Activated B cell treated with CpG ODN at 0.5 μM for 24 hours (primary cell): ENCODE data around the gene ENAH. TPM values are rescaled to one million over a fixed set of nuclear protein-coding genes. Genes with fewer than 3 reads are reported as not detected.

Source experiments
- ATAC-seq: fragments of 200-7000 bp; cut with Tn5 transposase; one replicate; pipeline ENCODE4 v1.10.0; 2021; ENCODE audit warnings: low read depth, mild to moderate bottlenecking, moderate library complexity
- CTCF ChIA-PET: fragments of 350-600 bp; sonication (Branson Sonifier 250); formaldehyde crosslinking; loops from one replicate; lab custom pipeline; 2021; ENCODE audit warnings: antibody characterized with exemption; lab: Charles Lee
- POLR2A ChIA-PET: fragments of 350-600 bp; sonication (Branson Sonifier 250); formaldehyde crosslinking; loops from one replicate; lab custom pipeline; 2021; ENCODE audit warnings: antibody characterized with exemption; lab: Charles Lee
- DNase-seq: peaks from one replicate; pipeline ENCODE4 v3.0.0; 2022
- H3K27ac Mint-ChIP-seq: one replicate; pipeline ENCODE4 v1.8.0; 2020; ENCODE audit warnings: mixed read lengths
- H3K27me3 Mint-ChIP-seq: one replicate; pipeline ENCODE4 v1.8.0; 2021; ENCODE audit warnings: mixed read lengths
- H3K36me3 Mint-ChIP-seq: one replicate; pipeline ENCODE4 v1.8.0; 2021; ENCODE audit warnings: low read depth, mixed read lengths
- H3K4me1 Mint-ChIP-seq: one replicate; pipeline ENCODE4 v1.8.0; 2021; ENCODE audit warnings: mixed read lengths
- H3K4me3 Mint-ChIP-seq: one replicate; pipeline ENCODE4 v1.8.0; 2020; ENCODE audit warnings: mild to moderate bottlenecking, mixed read lengths
- H3K9me3 Mint-ChIP-seq: one replicate; pipeline ENCODE4 v1.8.0; 2020; ENCODE audit warnings: mixed read lengths
- CTCF ChIP-seq: fragments of 200-600 bp; IDR thresholded peaks from one replicate; pipeline ENCODE4 v1.8.0; 2022; ENCODE audit warnings: antibody characterized with exemption, mild to moderate bottlenecking
- intact Hi-C: fragments of 100-400 bp; cut with micrococcal nuclease; formaldehyde crosslinking; loops from one replicate; pipeline ENCODE4 v1.15.1; 2024
- total RNA-seq: library from RNA; stranded (reverse); gene quantifications from 2 replicates; pipeline ENCODE4 v1.2.3, GENCODE V29; 2022

ENAH gene
- total RNA-seq, 1 donor from 2014 or later: 1.2 TPM

- ChIA-PET POLR2A (interaction anchor here (1.3 to 1.4 kb wide), 3 partner anchors 9 to 28 kb away, joined by 4 to 7 read pairs (median 4); no protein-coding TSS in a partner anchor), CTCF (no interaction called here)
- Mint-ChIP-seq H3K4me3 (no peak overlapping the region), H3K27me3 (no peaks in the 10 kb centered on the region), H3K4me1 (peaks cover 6% of the 10 kb centered on the region), H3K9me3 (no peaks in the 10 kb centered on the region), H3K27ac (no peak overlapping the region), H3K36me3 (no peaks in the 10 kb centered on the region)
- DNase-seq: no peak
- intact Hi-C loops: no loop called here
- ATAC-seq: no peak
- no peak for TF ChIP-seq CTCF
Observed at GRCh38 chr1:225453797-225454648, 198.9 kb downstream of the ENAH start.

GRCh38 chr1:225451840-225452515 is 200.9 kb downstream of the ENAH start:
- Mint-ChIP-seq H3K9me3 (no peaks in the 10 kb centered on the region), H3K4me1 (peaks cover 6% of the 10 kb centered on the region), H3K27ac (no peak overlapping the region), H3K4me3 (no peak overlapping the region), H3K27me3 (no peaks in the 10 kb centered on the region), H3K36me3 (no peaks in the 10 kb centered on the region)
- ChIA-PET CTCF (no interaction called here), POLR2A (no interaction called here)
- TF ChIP-seq CTCF: no peak
- ATAC-seq: no peak
- intact Hi-C loops: no loop called here
- DNase-seq: no peak

GRCh38 chr1:225451340-225451739 is 201.6 kb downstream of the ENAH start:
- CTCF ChIA-PET: no interaction called here
- DNase-seq (no peak), ATAC-seq (no peak)
- POLR2A ChIA-PET: no interaction called here
- H3K36me3 Mint-ChIP-seq: no peaks in the 10 kb centered on the region
- no peaks in the 10 kb centered on the region for H3K27me3 Mint-ChIP-seq
- H3K27ac Mint-ChIP-seq: no peak overlapping the region
- intact Hi-C loops: no loop called here
- TF ChIP-seq CTCF: no peak
- H3K4me1 Mint-ChIP-seq: peaks cover 6% of the 10 kb centered on the region
- H3K9me3 Mint-ChIP-seq: no peaks in the 10 kb centered on the region
- H3K4me3 Mint-ChIP-seq: no peak overlapping the region

- Mint-ChIP-seq H3K4me3 (no peak overlapping the region), H3K4me1 (peaks cover 13% of the 10 kb centered on the region), H3K9me3 (no peaks in the 10 kb centered on the region), H3K27me3 (no peaks in the 10 kb centered on the region), H3K36me3 (no peaks in the 10 kb centered on the region), H3K27ac (no peak overlapping the region)
- intact Hi-C loops: no loop called here
- POLR2A ChIA-PET: interaction anchor here (0.6 kb wide), 1 partner anchor 549 kb away, joined by 3 read pairs; the partner anchor contains the start of gene SDE2
- no peak for DNase-seq
- ATAC-seq: no peak
- CTCF ChIA-PET: no interaction called here
- TF ChIP-seq CTCF: no peak
Observed at GRCh38 chr1:225450491-225451191, 202.3 kb downstream of the ENAH start.
